Peyer's patch (tissue), 4 donors: ENCODE data around the gene TPCN2. TPM values are rescaled to one million over a fixed set of nuclear protein-coding genes. Genes with fewer than 3 reads are reported as not detected.

Source experiments
- DNase-seq, 3 donors: peaks; one replicate each; pipeline ENCODE4 v3.0.0-alpha.2; 2017 to 2019
- H3K27ac ChIP-seq, 4 donors: fragments of 200-600 bp; sonication (generic); one replicate each; pipeline ENCODE4 v1.5.1; 2016 to 2019
- H3K27me3 ChIP-seq, 2 donors: fragments of 200-600 bp; sonication (generic); one replicate each; pipeline ENCODE4 v1.5.1; 2019
- H3K36me3 ChIP-seq, 3 donors: fragments of 200-600 bp; sonication (generic); one replicate each; pipeline ENCODE4 v1.5.1; 2016 to 2019
- H3K4me1 ChIP-seq, 4 donors: fragments of 200-600 bp; sonication (generic); one replicate each; pipeline ENCODE4 v1.5.1; 2016 to 2019
- H3K4me3 ChIP-seq, 4 donors: fragments of 200-600 bp; sonication (generic); 1 replicate in 3 of 4; 2 replicates in 1 of 4; pipeline ENCODE4 v1.5.1; 2016 to 2019; ENCODE audit warnings: mild to moderate bottlenecking in 1 of 4
- H3K9me3 ChIP-seq, 4 donors: fragments of 200-600 bp; sonication (generic); one replicate each; pipeline ENCODE4 v1.5.1; 2016 to 2019; ENCODE audit warnings: mild to moderate bottlenecking in 1 of 4
- CTCF ChIP-seq, 6 experiments: fragments of 450-650 bp in 4 of 6; fragments of 200-600 bp in 2 of 6; sonication (generic) in 1 of 6; IDR thresholded peaks; one replicate each; pipeline ENCODE4 v1.5.1; 2017 to 2019; ENCODE audit warnings: antibody characterized with exemption in 6 of 6, mild to moderate bottlenecking in 3 of 6, moderate library complexity in 1 of 6
- POLR2A ChIP-seq, 2 donors: fragments of 450-650 bp; IDR thresholded peaks; one replicate each; pipeline ENCODE4 v1.5.1; 2017; ENCODE audit warnings: antibody characterized with exemption in 2 of 2, mild to moderate bottlenecking in 2 of 2, moderate library complexity in 2 of 2
- total RNA-seq, 4 donors: library from RNA; depleted of rRNA; stranded (reverse); fragments of >200 nt; gene quantifications; one replicate each; pipeline ENCODE4 v1.1.0, GENCODE V29; 2016

Gene TPCN2
- total RNA-seq, 4 donors from 2014 or later = 22.4 to 42.5 (median 33.0) TPM

GRCh38 chr11:69161117-69161407 lies 112.3 kb downstream of the TPCN2 start:
- Histone ChIP-seq H3K4me3 (no peak overlapping the region), H3K9me3 (no peaks in the 10 kb centered on the region), H3K27ac (no peak overlapping the region), H3K27me3 (no peaks in the 10 kb centered on the region), H3K4me1 (peaks cover 0 to 10% (median 0%) of the 10 kb centered on the region in 4 donors), H3K36me3 (no peaks in the 10 kb centered on the region)
- no peak for DNase-seq
- TF ChIP-seq POLR2A (IDR thresholded peaks at IDR 0.05) (no peak), CTCF (IDR thresholded peaks at IDR 0.05) (no peak)

DNA sequence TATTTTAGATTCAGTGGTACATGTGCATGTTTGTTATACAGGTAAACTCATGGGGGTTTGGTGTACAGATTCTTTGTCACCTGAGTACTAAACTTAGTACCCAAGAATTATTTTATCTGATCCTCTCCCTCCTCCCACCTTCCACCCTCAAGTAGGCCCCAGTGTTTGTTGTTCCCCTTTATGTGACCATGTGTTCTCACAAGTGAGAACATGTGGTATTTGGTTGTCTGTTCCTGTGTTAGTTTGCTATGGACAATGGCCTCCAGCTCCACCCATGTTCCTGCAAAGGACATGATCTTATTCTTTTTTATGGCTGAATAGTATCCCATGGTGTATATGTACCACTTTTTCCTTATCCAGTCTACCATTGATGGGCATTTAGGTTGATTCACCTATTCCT lies 113.8 kb downstream of the TPCN2 start:
- no peaks in the 10 kb centered on the region for H3K27me3 ChIP-seq
- TF ChIP-seq POLR2A (IDR thresholded peaks at IDR 0.05) (no peak), CTCF (IDR thresholded peaks at IDR 0.05) (no peak)
- H3K9me3 ChIP-seq = no peaks in the 10 kb centered on the region
- no peaks in the 10 kb centered on the region for H3K36me3 ChIP-seq
- peaks cover 0 to 10% (median 0%) of the 10 kb centered on the region in 4 donors for H3K4me1 ChIP-seq
- H3K4me3 ChIP-seq = no peak overlapping the region
- no peak for DNase-seq
- H3K27ac ChIP-seq = no peak overlapping the region

DNA sequence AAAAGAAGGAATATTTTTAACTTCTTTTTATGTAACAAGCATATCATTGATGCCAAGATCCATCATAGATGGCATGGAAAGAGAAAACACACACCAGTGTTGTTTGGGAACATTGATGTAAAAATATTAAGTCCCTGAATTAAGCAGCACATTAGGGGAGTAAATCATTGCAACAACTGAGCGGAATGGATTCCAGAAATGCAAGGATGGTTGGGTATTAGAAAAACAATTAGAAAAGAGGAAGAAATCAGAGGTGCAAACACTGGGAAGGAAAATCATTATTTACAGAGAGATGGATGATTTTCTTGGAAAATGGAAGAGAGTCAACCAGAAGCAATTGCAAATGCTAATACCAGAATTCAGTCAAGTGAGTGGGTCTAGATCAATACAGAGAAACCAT lies 115.1 kb downstream of the TPCN2 start:
- DNase-seq = no peak
- no peak for TF ChIP-seq POLR2A (IDR thresholded peaks at IDR 0.05)
- TF ChIP-seq CTCF (IDR thresholded peaks at IDR 0.05) = no peak
- H3K4me1 ChIP-seq = peaks cover 0 to 10% (median 0%) of the 10 kb centered on the region in 4 donors
- no peaks in the 10 kb centered on the region for H3K27me3 ChIP-seq
- H3K9me3 ChIP-seq = no peaks in the 10 kb centered on the region
- no peaks in the 10 kb centered on the region for H3K36me3 ChIP-seq
- H3K4me3 ChIP-seq = no peak overlapping the region
- H3K27ac ChIP-seq = no peak overlapping the region

- peak in 1 of 3 donors; percentile 21 for DNase-seq
- Histone ChIP-seq H3K4me1 (peaks cover 0 to 10% (median 0%) of the 10 kb centered on the region in 4 donors), H3K4me3 (no peak overlapping the region), H3K36me3 (no peaks in the 10 kb centered on the region), H3K27me3 (no peaks in the 10 kb centered on the region), H3K27ac (no peak overlapping the region), H3K9me3 (no peaks in the 10 kb centered on the region)
- TF ChIP-seq CTCF (IDR thresholded peaks at IDR 0.05) (no peak), POLR2A (IDR thresholded peaks at IDR 0.05) (no peak)
Observed at GRCh38 chr11:69164824-69165223, 116.1 kb downstream of the TPCN2 start.

DNA sequence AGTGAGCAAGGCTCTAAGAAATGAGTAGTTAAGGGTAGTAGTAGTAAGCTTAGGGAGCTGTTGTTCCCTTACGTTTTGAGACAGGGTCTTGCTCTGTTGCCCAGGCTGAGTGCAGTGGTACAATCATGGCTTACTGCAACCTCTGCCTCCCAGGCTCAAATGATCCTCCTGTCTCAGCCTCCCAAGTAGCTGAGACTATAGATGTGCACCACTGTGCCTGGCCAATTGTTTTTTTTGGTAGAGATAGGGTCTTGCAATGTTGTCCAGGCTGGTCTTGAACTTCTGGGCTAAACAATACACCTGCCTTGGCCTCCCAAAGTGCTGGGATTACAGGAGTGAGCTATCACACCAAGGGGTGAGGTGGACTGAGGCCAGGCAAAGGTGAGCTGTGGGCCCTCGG lies 117.0 kb downstream of the TPCN2 start:
- Histone ChIP-seq H3K36me3 (no peaks in the 10 kb centered on the region), H3K4me1 (peaks cover 0 to 10% (median 0%) of the 10 kb centered on the region in 4 donors), H3K4me3 (no peak overlapping the region), H3K27me3 (no peaks in the 10 kb centered on the region), H3K27ac (peak overlapping the region in 1 of 4 donors; percentile 9), H3K9me3 (no peaks in the 10 kb centered on the region)
- peak in 1 of 3 donors; percentile 24 for DNase-seq
- TF ChIP-seq POLR2A (IDR thresholded peaks at IDR 0.05) = no peak
- TF ChIP-seq CTCF (IDR thresholded peaks at IDR 0.05) = no peak
